GM21360 (cell line): Measurements from ENCODE around the gene TYRP1.
"Not testable (repeated sequence)": the region's sequence is repeated elsewhere in the genome, so short reads cannot be mapped to it uniquely, and the experiment has no call there.

ENCODE experiments used
- ATAC-seq: cut with Tn5 transposase; IDR thresholded peaks from one replicate; pipeline ENCODE4 v1.9.1; 2021; ENCODE audit warnings: mild to moderate bottlenecking, moderate library complexity; ENCODE audit not compliant: unreplicated experiment

TYRP1 gene

GRCh38 chr9:12693141-12693540, at the start of gene TYRP1:
Gene TYRP1 (plus strand): TSS chr9:12693385. CDS start chr9:12693997, 612 bp downstream.
- no peak for ATAC-seq

- ATAC-seq = no peak
These were observed 49.5 kb upstream of the TYRP1 start for GRCh38 chr9:12643686-12644085.

- no peak for ATAC-seq
These were observed 44.3 kb upstream of the TYRP1 start for GRCh38 chr9:12648925-12649324.

GRCh38 chr9:12651125-12651524, 42.1 kb upstream of the TYRP1 start:
- no peak for ATAC-seq

- no peak for ATAC-seq
These were observed 40.2 kb upstream of the TYRP1 start for GRCh38 chr9:12652973-12653372.

- ATAC-seq = no peak
These were observed 36.4 kb upstream of the TYRP1 start for GRCh38 chr9:12656803-12657202.

GRCh38 chr9:12657233-12657632, 36.0 kb upstream of the TYRP1 start:
- ATAC-seq = no peak

GRCh38 chr9:12657998-12658397, 35.2 kb upstream of the TYRP1 start:
- no peak for ATAC-seq

- ATAC-seq = no peak
These were observed 34.5 kb upstream of the TYRP1 start for GRCh38 chr9:12658531-12659209.

GRCh38 chr9:12659220-12659619, 34.0 kb upstream of the TYRP1 start:
- no peak for ATAC-seq

GRCh38 chr9:12666813-12667212, 26.4 kb upstream of the TYRP1 start:
- no peak for ATAC-seq

GRCh38 chr9:12667892-12668291, 25.3 kb upstream of the TYRP1 start:
- ATAC-seq = no peak

GRCh38 chr9:12670006-12670405, 23.2 kb upstream of the TYRP1 start:
- no peak for ATAC-seq

GRCh38 chr9:12674961-12675360, 18.2 kb upstream of the TYRP1 start:
- no peak for ATAC-seq

- ATAC-seq = not testable (repeated sequence)
These were observed 15.6 kb upstream of the TYRP1 start for GRCh38 chr9:12677462-12678126.

GRCh38 chr9:12680341-12680740, 12.8 kb upstream of the TYRP1 start:
- no peak for ATAC-seq

GRCh38 chr9:12680757-12681156, 12.4 kb upstream of the TYRP1 start:
- no peak for ATAC-seq

- ATAC-seq = no peak
These were observed 11.6 kb upstream of the TYRP1 start for GRCh38 chr9:12681620-12682019.

- ATAC-seq = no peak
These were observed 8.2 kb upstream of the TYRP1 start for GRCh38 chr9:12684974-12685373.

GRCh38 chr9:12689233-12689632, 4.0 kb upstream of the TYRP1 start:
- no peak for ATAC-seq

GRCh38 chr9:12694013-12694412, 828 bp downstream of the TYRP1 start:
- no peak for ATAC-seq

GRCh38 chr9:12695474-12695873, 2.3 kb downstream of the TYRP1 start:
- ATAC-seq = no peak
